K562 (cell line): ENCODE measurements around the gene TRMT112. TPM values are rescaled to one million over a fixed set of nuclear protein-coding genes. Genes with fewer than 3 reads are reported as not detected.
A peak's percentile ranks its signal among the peaks of the same experiment; 100 is the strongest.

Experiments used
- ATF1 ChIP-seq, 2 experiments: fragments of 450-650 bp in 1 of 2; IDR thresholded peaks; 2 replicates each; pipeline ENCODE4 v1.6.1; 2016; ENCODE audit warnings: missing compliant biosample characterization in 1 of 2, missing genetic modification characterization in 1 of 2
- CEBPB ChIP-seq: fragments of 450-650 bp; IDR thresholded peaks from 2 replicates; pipeline ENCODE4 v1.6.1; 2016; ENCODE audit warnings: missing genetic modification characterization, missing compliant biosample characterization
- CLOCK ChIP-seq: fragments of 250-450 bp; sonication (Bioruptor Pico); IDR thresholded peaks from 2 replicates; pipeline ENCODE4 v1.4.0; 2020; ENCODE audit warnings: mild to moderate bottlenecking, moderate library complexity, borderline replicate concordance
- CREB3L1 ChIP-seq: fragments of 450-650 bp; IDR thresholded peaks from 2 replicates; pipeline ENCODE4 v1.6.1; 2014; ENCODE audit warnings: low read depth, mild to moderate bottlenecking, moderate library complexity, borderline replicate concordance
- ERF ChIP-seq: fragments of 450-650 bp; formaldehyde crosslinking; IDR thresholded peaks from 2 replicates; pipeline ENCODE4 v1.4.0; 2020; ENCODE audit warnings: mild to moderate bottlenecking, mixed read lengths
- GABPB1 ChIP-seq: sonication (generic); formaldehyde crosslinking; IDR thresholded peaks from 2 replicates; pipeline ENCODE4 v1.8.0; 2022; ENCODE audit warnings: mild to moderate bottlenecking, missing genetic modification reagents
- HDAC8 ChIP-seq: fragments of 450-650 bp; IDR thresholded peaks from 2 replicates; pipeline ENCODE4 v1.6.1; 2016; ENCODE audit warnings: mild to moderate bottlenecking, missing genetic modification characterization, moderate library complexity, missing compliant biosample characterization
- HDGF ChIP-seq: fragments of 450-650 bp; IDR thresholded peaks from 2 replicates; pipeline ENCODE4 v1.6.1; 2016
- KLF13 ChIP-seq: fragments of 450-650 bp; IDR thresholded peaks from 2 replicates; pipeline ENCODE4 v1.6.1; 2016; ENCODE audit warnings: missing genetic modification characterization, low read depth, mild to moderate bottlenecking, missing compliant biosample characterization, moderate library complexity, borderline replicate concordance
- MAZ ChIP-seq, 2 experiments: fragments of 450-650 bp in 1 of 2; sonication (generic) in 1 of 2; formaldehyde crosslinking; IDR thresholded peaks in 1 of 2; conservative IDR thresholded peaks in 1 of 2; 2 replicates each; pipeline versions ENCODE4 v1.4.0 to v1.5.0; 2020; ENCODE audit warnings: mild to moderate bottlenecking in 1 of 2, missing genetic modification reagents in 1 of 2
- NFE2 ChIP-seq: IDR thresholded peaks from 2 replicates; pipeline ENCODE4 v1.6.1; 2014; ENCODE audit warnings: antibody characterized with exemption, low read depth
- POLR3A ChIP-seq: IDR thresholded peaks from 2 replicates; pipeline ENCODE4 v1.6.1; 2011; ENCODE audit warnings: borderline replicate concordance, mild to moderate bottlenecking, moderate library complexity; ENCODE audit not compliant: insufficient read length, insufficient read depth; ENCODE audit errors: extremely low read depth
- SETDB1 ChIP-seq: IDR thresholded peaks from one replicate; pipeline ENCODE4 v1.6.1; 2012; ENCODE audit warnings: low read length, control low read depth, inconsistent platforms
- TARDBP ChIP-seq: fragments of 450-650 bp; IDR thresholded peaks from 2 replicates; pipeline ENCODE4 v1.6.1; 2016
- TGIF2 ChIP-seq: sonication (generic); formaldehyde crosslinking; IDR thresholded peaks from 2 replicates; pipeline ENCODE4 v1.8.1; 2022; ENCODE audit warnings: mild to moderate bottlenecking, missing genetic modification reagents, moderate library complexity
- ZNF445 ChIP-seq: fragments of 250-450 bp; sonication (Bioruptor Pico); IDR thresholded peaks from 2 replicates; pipeline ENCODE4 v1.4.0; 2020; ENCODE audit warnings: low read depth, mild to moderate bottlenecking, moderate library complexity
- polyA plus RNA-seq, 8 experiments: library from polyadenylated mRNA; depleted of rRNA in 4 of 8; stranded (reverse) in 5 of 8; unstranded in 3 of 8; fragments of >200 nt; fragmentation: Nextera tagmentation in 2 of 8; fragmentation: Illumina TruSeq in 1 of 8; extraction: Ambion mirVana in 2 of 8; extraction: Trizol in 1 of 8; gene quantifications; 2 replicates each; pipeline versions ENCODE4 v1.2.1 to v1.2.3, GENCODE V29; 2011 to 2014; ENCODE audit warnings: inconsistent platforms in 1 of 8, missing spikeins in 1 of 8
- total RNA-seq, 7 experiments: library from RNA; depleted of rRNA in 6 of 7; stranded (reverse); fragments of >200 nt in 6 of 7; fragmentation: Illumina TruSeq in 2 of 7; extraction: Trizol in 2 of 7; gene quantifications; 2 replicates each; pipeline versions ENCODE4 v1.2.1 to v1.2.3, GENCODE V29; 2011 to 2021; ENCODE audit warnings: low replicate concordance in 1 of 7
- TF ChIP-seq, protein P1 (sequence below): sonication (generic); formaldehyde crosslinking; IDR thresholded peaks from 2 replicates; pipeline ENCODE4 v1.8.1; 2023; ENCODE audit warnings: missing genetic modification reagents, mild to moderate bottlenecking, borderline replicate concordance

Gene TRMT112
- total and polyA plus RNA-seq, 9 of the 15 experiments (the other 6 are each of a cell fraction or from before 2014, with no cell fraction given), result 162 to 444 (median 300) TPM

GRCh38 chr11:64269540-64270220 is 47.7 kb downstream of the TRMT112 start (continued):
- TF ChIP-seq ZNF445, result no peak
- TF ChIP-seq HDGF, result no peak
- peak; percentile 99 for TF ChIP-seq GABPB1 (CRISPR knock-in tag)
- TF ChIP-seq CREB3L1, result no peak
- no peak for TF ChIP-seq TGIF2
- TF ChIP-seq, protein P1, sequence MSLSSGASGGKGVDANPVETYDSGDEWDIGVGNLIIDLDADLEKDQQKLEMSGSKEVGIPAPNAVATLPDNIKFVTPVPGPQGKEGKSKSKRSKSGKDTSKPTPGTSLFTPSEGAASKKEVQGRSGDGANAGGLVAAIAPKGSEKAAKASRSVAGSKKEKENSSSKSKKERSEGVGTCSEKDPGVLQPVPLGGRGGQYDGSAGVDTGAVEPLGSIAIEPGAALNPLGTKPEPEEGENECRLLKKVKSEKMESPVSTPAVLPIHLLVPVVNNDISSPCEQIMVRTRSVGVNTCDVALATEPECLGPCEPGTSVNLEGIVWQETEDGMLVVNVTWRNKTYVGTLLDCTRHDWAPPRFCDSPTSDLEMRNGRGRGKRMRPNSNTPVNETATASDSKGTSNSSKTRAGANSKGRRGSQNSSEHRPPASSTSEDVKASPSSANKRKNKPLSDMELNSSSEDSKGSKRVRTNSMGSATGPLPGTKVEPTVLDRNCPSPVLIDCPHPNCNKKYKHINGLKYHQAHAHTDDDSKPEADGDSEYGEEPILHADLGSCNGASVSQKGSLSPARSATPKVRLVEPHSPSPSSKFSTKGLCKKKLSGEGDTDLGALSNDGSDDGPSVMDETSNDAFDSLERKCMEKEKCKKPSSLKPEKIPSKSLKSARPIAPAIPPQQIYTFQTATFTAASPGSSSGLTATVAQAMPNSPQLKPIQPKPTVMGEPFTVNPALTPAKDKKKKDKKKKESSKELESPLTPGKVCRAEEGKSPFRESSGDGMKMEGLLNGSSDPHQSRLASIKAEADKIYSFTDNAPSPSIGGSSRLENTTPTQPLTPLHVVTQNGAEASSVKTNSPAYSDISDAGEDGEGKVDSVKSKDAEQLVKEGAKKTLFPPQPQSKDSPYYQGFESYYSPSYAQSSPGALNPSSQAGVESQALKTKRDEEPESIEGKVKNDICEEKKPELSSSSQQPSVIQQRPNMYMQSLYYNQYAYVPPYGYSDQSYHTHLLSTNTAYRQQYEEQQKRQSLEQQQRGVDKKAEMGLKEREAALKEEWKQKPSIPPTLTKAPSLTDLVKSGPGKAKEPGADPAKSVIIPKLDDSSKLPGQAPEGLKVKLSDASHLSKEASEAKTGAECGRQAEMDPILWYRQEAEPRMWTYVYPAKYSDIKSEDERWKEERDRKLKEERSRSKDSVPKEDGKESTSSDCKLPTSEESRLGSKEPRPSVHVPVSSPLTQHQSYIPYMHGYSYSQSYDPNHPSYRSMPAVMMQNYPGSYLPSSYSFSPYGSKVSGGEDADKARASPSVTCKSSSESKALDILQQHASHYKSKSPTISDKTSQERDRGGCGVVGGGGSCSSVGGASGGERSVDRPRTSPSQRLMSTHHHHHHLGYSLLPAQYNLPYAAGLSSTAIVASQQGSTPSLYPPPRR (CRISPR knock-in tag), result no peak
- peak; percentile 96 for TF ChIP-seq CEBPB (tag)
- TF ChIP-seq NFE2, result no peak
- TF ChIP-seq KLF13 (tag), result no peak
- TF ChIP-seq MAZ (CRISPR knock-in tag; conservative IDR thresholded peaks at IDR 0.05 in 1 of 2, IDR thresholded peaks at IDR 0.05 in 1 of 2), result peak; percentile 80 to 86
- TF ChIP-seq TARDBP, result no peak
- TF ChIP-seq ERF (CRISPR knock-in tag), result peak; percentile 74
- TF ChIP-seq POLR3A, result no peak
- TF ChIP-seq HDAC8 (tag), result no peak
- TF ChIP-seq ATF1 (CRISPR knock-in tag; IDR thresholded peaks at IDR 0.05), result no peak
- peak; percentile 87 for TF ChIP-seq ATF1 (tag; IDR thresholded peaks at IDR 0.05)
- peak; percentile 24 for TF ChIP-seq SETDB1
- peak; percentile 54; the same call in 1 of the 2 replicates for TF ChIP-seq CLOCK
